Endothelial cell of umbilical vein (primary cell): Measurements from ENCODE around the gene HEYL. TPM values are rescaled to one million over a fixed set of nuclear protein-coding genes. Genes with fewer than 3 reads are reported as not detected.

Source experiments
- BruUV-seq: library from RNA; stranded (reverse); fragments of 400-500 nt; replicated peaks from 2 replicates; lab custom pipeline; 2021; lab: Mats Ljungman, UMichigan
- CTCF ChIA-PET: fragments of 300-600, 350-600 bp; sonication (Branson Sonifier 250); formaldehyde crosslinking; loops from one replicate; lab custom pipeline; 2021; ENCODE audit warnings: antibody characterized with exemption, inconsistent platforms; lab: Charles Lee
- POLR2A ChIA-PET: fragments of 300-600, 350-600 bp; sonication (Branson Sonifier 250); formaldehyde crosslinking; loops from one replicate; lab custom pipeline; 2021; ENCODE audit warnings: antibody characterized with exemption, inconsistent platforms; lab: Charles Lee
- DNase-seq: peaks from one replicate; pipeline ENCODE4 v3.0.0-alpha.2; 2011; ENCODE audit warnings: low read depth, low spot score
- FAIRE-seq: peaks from 2 replicates; lab custom pipeline; 2011; peaks lifted over from hg19 to GRCh38; lab: Jason Lieb, UNC
- H2AFZ ChIP-seq: 2 replicates; pipeline ENCODE4 v1.6.0; 2012; ENCODE audit warnings: low read depth, low read length, control low read depth, inconsistent platforms
- H3K27ac ChIP-seq: 2 replicates; pipeline ENCODE4 v1.5.1; 2011; ENCODE audit warnings: low read depth, mild to moderate bottlenecking, control low read depth, low read length, moderate library complexity; ENCODE audit not compliant: insufficient read depth
- H3K27me3 ChIP-seq, 2 experiments: 2 replicates each; pipeline versions ENCODE4 v1.6.0 to v1.6.1; 2011; ENCODE audit warnings: low read length in 2 of 2, mixed read lengths in 1 of 2; ENCODE audit not compliant: control insufficient read depth in 2 of 2, insufficient read depth in 2 of 2
- H3K36me3 ChIP-seq, 2 experiments: 2 replicates in 1 of 2; 3 replicates in 1 of 2; pipeline ENCODE4 v1.5.1; 2011; ENCODE audit warnings: low read length in 2 of 2, mild to moderate bottlenecking in 1 of 2, moderate library complexity in 1 of 2; ENCODE audit not compliant: control insufficient read depth in 2 of 2, insufficient read depth in 2 of 2; ENCODE audit errors: extremely low read depth in 1 of 2
- H3K4me1 ChIP-seq: 3 replicates; pipeline ENCODE4 v1.5.1; 2011; ENCODE audit warnings: mild to moderate bottlenecking, low read length; ENCODE audit not compliant: control insufficient read depth, insufficient read depth; ENCODE audit errors: extremely low read depth
- H3K4me2 ChIP-seq: 2 replicates; pipeline ENCODE4 v1.6.1; 2011; ENCODE audit warnings: low read length, control low read depth, mixed read lengths; ENCODE audit not compliant: insufficient read depth
- H3K4me3 ChIP-seq, 3 experiments: fragments of 200-600 bp in 1 of 3; sonication (generic), shearing (Covaris generic) in 1 of 3; replicated peaks in 1 of 3; 2 replicates each; pipeline ENCODE4 v1.5.1; 2011 to 2016; ENCODE audit warnings: control low read depth in 3 of 3, low read length in 3 of 3, mild to moderate bottlenecking in 2 of 3, inconsistent platforms in 1 of 3, low read depth in 1 of 3, moderate library complexity in 1 of 3; ENCODE audit not compliant: insufficient read depth in 1 of 3
- H3K79me2 ChIP-seq: 2 replicates; pipeline ENCODE4 v1.6.0; 2012; ENCODE audit warnings: low read length, inconsistent platforms; ENCODE audit not compliant: control insufficient read depth, insufficient read depth
- H3K9ac ChIP-seq: replicated peaks from 2 replicates; pipeline ENCODE3; 2011; ENCODE audit warnings: low read length, control low read depth; ENCODE audit not compliant: insufficient read depth; ENCODE audit errors: extremely low read depth
- H3K9me1 ChIP-seq: replicated peaks from 3 replicates; pipeline ENCODE4 v1.6.0; 2011; ENCODE audit warnings: mild to moderate bottlenecking, low read length; ENCODE audit not compliant: control insufficient read depth, insufficient read depth; ENCODE audit errors: extremely low read depth
- H3K9me3 ChIP-seq: replicated peaks from 2 replicates; pipeline ENCODE4 v1.5.1; 2012; ENCODE audit warnings: low read length, inconsistent platforms; ENCODE audit not compliant: control insufficient read depth, insufficient read depth
- H4K20me1 ChIP-seq: replicated peaks from 2 replicates; pipeline ENCODE3; 2011; ENCODE audit warnings: mild to moderate bottlenecking, low read length; ENCODE audit not compliant: control insufficient read depth, insufficient read depth; ENCODE audit errors: extremely low read depth
- CTCF ChIP-seq, 2 donors: IDR thresholded peaks; 1 replicate in 1 of 2; 2 replicates in 1 of 2; pipeline ENCODE4 v1.5.1; 2011; ENCODE audit warnings: low read length in 2 of 2, mild to moderate bottlenecking in 2 of 2, moderate library complexity in 2 of 2, control low read depth in 1 of 2, inconsistent platforms in 1 of 2, low read depth in 1 of 2; ENCODE audit not compliant: insufficient read depth in 1 of 2; ENCODE audit errors: extremely low read depth in 1 of 2
- EZH2 ChIP-seq: IDR thresholded peaks from 2 replicates; pipeline ENCODE4 v1.6.1; 2012; ENCODE audit warnings: borderline replicate concordance, low read depth, mild to moderate bottlenecking, moderate library complexity, low read length, inconsistent platforms; ENCODE audit not compliant: severe bottlenecking
- FOS ChIP-seq: IDR thresholded peaks from 2 replicates; pipeline ENCODE4 v1.6.1; 2011; ENCODE audit warnings: mild to moderate bottlenecking, low read length, moderate library complexity, borderline replicate concordance; ENCODE audit not compliant: insufficient read depth
- GATA2 ChIP-seq: IDR thresholded peaks from 2 replicates; pipeline ENCODE4 v1.7.0; 2011; ENCODE audit warnings: low read depth, mild to moderate bottlenecking, moderate library complexity, mixed read lengths, low read length; ENCODE audit not compliant: insufficient read length, insufficient read depth
- JUN ChIP-seq: IDR thresholded peaks from 2 replicates; pipeline ENCODE4 v1.6.1; 2011; ENCODE audit warnings: borderline replicate concordance, low read depth; ENCODE audit not compliant: insufficient read length, insufficient read depth
- MAX ChIP-seq: IDR thresholded peaks from 2 replicates; pipeline ENCODE4 v1.6.1; 2011; ENCODE audit not compliant: insufficient read depth, insufficient read length
- MYC ChIP-seq: IDR thresholded peaks from one replicate; pipeline ENCODE4 v1.6.1; 2011; ENCODE audit warnings: mild to moderate bottlenecking, low read depth, low read length
- POLR2A ChIP-seq: IDR thresholded peaks from 2 replicates; pipeline ENCODE4 v1.6.1; 2012; ENCODE audit warnings: low read depth, mild to moderate bottlenecking, control low read depth, low read length
- POLR2AphosphoS5 ChIP-seq: IDR thresholded peaks from 2 replicates; pipeline ENCODE4 v1.6.1; 2012; ENCODE audit warnings: low read depth, mild to moderate bottlenecking, control low read depth, low read length, moderate library complexity; ENCODE audit not compliant: insufficient read depth
- dilution Hi-C: fragments of 300-500 bp; cut with MboI; formaldehyde crosslinking; loops from one replicate; pipeline ENCODE4 v1.15.0; 2019; ENCODE audit warnings: low sequenced_read_pairs; ENCODE audit not compliant: extremely low pct_ligation_motif_present
- intact Hi-C: fragments of 100-400 bp; cut with micrococcal nuclease; formaldehyde crosslinking; loops from one replicate; pipeline ENCODE4 v1.10.0; 2022
- polyA plus RNA-seq, 4 experiments: library from polyadenylated mRNA; depleted of rRNA in 3 of 4; stranded (reverse) in 3 of 4; unstranded in 1 of 4; fragments of >200 nt; gene quantifications; 2 replicates each; pipeline versions ENCODE4 v1.2.1 to v1.2.3, GENCODE V29; 2011 to 2012; ENCODE audit warnings: missing spikeins in 1 of 4
- total RNA-seq: library from RNA; stranded (reverse); gene quantifications from 2 replicates; pipeline ENCODE4 v1.2.3, GENCODE V29; 2021

The HEYL gene
- total and polyA plus RNA-seq, 2 donors (not counting 3 experiments of a cell fraction or from before 2014, with no cell fraction given): not detected

GRCh38 chr1:39623053-39623452, 16.4 kb downstream of the HEYL start:
- no peaks in the 10 kb centered on the region for H3K9me1 ChIP-seq
- ChIA-PET CTCF (interaction anchor here (1.1 to 2.5 kb wide), 2 partner anchors 13 to 16 kb away, joined by 3 to 17 read pairs; no protein-coding TSS in a partner anchor), POLR2A (no interaction called here)
- H2AFZ ChIP-seq: no peak overlapping the region
- FAIRE-seq (no peak), DNase-seq (no peak)
- peaks cover 0 to 10% of the 10 kb centered on the region in 2 experiments for H3K27me3 ChIP-seq
- H3K4me3 ChIP-seq: no peak overlapping the region
- H3K27ac ChIP-seq: no peak overlapping the region
- TF ChIP-seq FOS (no peak), POLR2AphosphoS5 (no peak), JUN (no peak)
- no peaks in the 10 kb centered on the region for H3K36me3 ChIP-seq
- dilution Hi-C loops: no loop called here
- H3K79me2 ChIP-seq: no peaks in the 10 kb centered on the region
- no peak overlapping the region for H3K9ac ChIP-seq
- intact Hi-C loops: no loop called here
- H3K9me3 ChIP-seq: no peaks in the 10 kb centered on the region
- H3K4me2 ChIP-seq: no peak overlapping the region
- H3K4me1 ChIP-seq: no peaks in the 10 kb centered on the region
- BruUV-seq: no TSS peak
- H4K20me1 ChIP-seq: no peaks in the 10 kb centered on the region

GRCh38 chr1:39622427-39622826, 17.0 kb downstream of the HEYL start:
- H3K27ac ChIP-seq: no peak overlapping the region
- H4K20me1 ChIP-seq: no peaks in the 10 kb centered on the region
- DNase-seq: no peak
- CTCF ChIA-PET: interaction anchor here (0.9 to 2.5 kb wide), 3 partner anchors 12 to 29 kb away, joined by 3 to 17 read pairs (median 8); no protein-coding TSS in a partner anchor
- no peaks in the 10 kb centered on the region for H3K36me3 ChIP-seq
- H3K4me1 ChIP-seq: no peaks in the 10 kb centered on the region
- H3K79me2 ChIP-seq: no peaks in the 10 kb centered on the region
- H3K27me3 ChIP-seq: peaks cover 0 to 10% of the 10 kb centered on the region in 2 experiments
- no peaks in the 10 kb centered on the region for H3K9me1 ChIP-seq
- intact Hi-C loops (no loop called here), dilution Hi-C loops (no loop called here)
- no TSS peak for BruUV-seq
- H3K9me3 ChIP-seq: no peaks in the 10 kb centered on the region
- H3K9ac ChIP-seq: no peak overlapping the region
- H2AFZ ChIP-seq: no peak overlapping the region
- no peak overlapping the region for H3K4me2 ChIP-seq
- no peak for FAIRE-seq
- TF ChIP-seq POLR2A (no peak), FOS (no peak), MAX (no peak), EZH2 (no peak), MYC (no peak), POLR2AphosphoS5 (no peak), GATA2 (no peak), CTCF (IDR thresholded peaks at IDR 0.05; ENCODE audit: extremely low read depth in 1 of 2, insufficient read depth in 1 of 2, low read depth in 1 of 2, low read length in 2 of 2) (no peak), JUN (no peak)
- H3K4me3 ChIP-seq: no peak overlapping the region
- POLR2A ChIA-PET: no interaction called here
